CD4-positive, alpha-beta memory T cell (primary cell): ENCODE data around the gene FBXO41. TPM values are rescaled to one million over a fixed set of nuclear protein-coding genes. Genes with fewer than 3 reads are reported as not detected.

Source experiments
- CTCF ChIA-PET: fragments of 350-600 bp; sonication (Branson Sonifier 250); formaldehyde crosslinking; loops from one replicate; lab custom pipeline; 2021; ENCODE audit warnings: inconsistent platforms; ENCODE audit not compliant: partially characterized antibody; lab: Charles Lee
- POLR2A ChIA-PET: fragments of 350-600 bp; sonication (Branson Sonifier 250); formaldehyde crosslinking; loops from one replicate; lab custom pipeline; 2021; ENCODE audit not compliant: partially characterized antibody; lab: Charles Lee
- DNase-seq, 5 donors: peaks; one replicate each; pipeline versions ENCODE4 v3.0.0 to v3.0.0-alpha.2; 2020 to 2022; ENCODE audit warnings: mixed read lengths in 1 of 5
- H3K27ac ChIP-seq: one replicate; pipeline ENCODE4 v1.7.0; 2013; ENCODE audit warnings: low read depth, low read length
- H3K27me3 ChIP-seq: 2 replicates; pipeline ENCODE4 v1.7.0; 2013; ENCODE audit warnings: mild to moderate bottlenecking, low read length, moderate library complexity; ENCODE audit not compliant: insufficient read depth
- H3K36me3 ChIP-seq: 2 replicates; pipeline ENCODE4 v1.7.0; 2013; ENCODE audit warnings: mild to moderate bottlenecking, low read length, moderate library complexity; ENCODE audit not compliant: insufficient read depth
- H3K4me1 ChIP-seq: 2 replicates; pipeline ENCODE4 v1.7.0; 2013; ENCODE audit warnings: mild to moderate bottlenecking, low read length, moderate library complexity; ENCODE audit not compliant: insufficient read depth
- H3K4me3 ChIP-seq, 2 donors: one replicate each; pipeline ENCODE4 v1.7.0; 2013; ENCODE audit warnings: low read length in 2 of 2, mild to moderate bottlenecking in 1 of 2
- H3K9me3 ChIP-seq, 2 donors: one replicate each; pipeline ENCODE4 v1.7.0; 2013; ENCODE audit warnings: low read length in 2 of 2, control low read depth in 1 of 2; ENCODE audit not compliant: control insufficient read depth in 1 of 2
- H3K27ac Mint-ChIP-seq, 7 donors: one replicate each; pipeline ENCODE4 v1.8.0; 2020 to 2021; ENCODE audit warnings: mixed read lengths in 7 of 7, mild to moderate bottlenecking in 6 of 7, inconsistent platforms in 3 of 7, moderate library complexity in 3 of 7
- H3K27me3 Mint-ChIP-seq, 2 donors: one replicate each; pipeline ENCODE4 v1.8.0; 2020 to 2021; ENCODE audit warnings: mixed read lengths in 2 of 2
- H3K36me3 Mint-ChIP-seq, 2 donors: one replicate each; pipeline ENCODE4 v1.8.0; 2020 to 2021; ENCODE audit warnings: mixed read lengths in 2 of 2, inconsistent platforms in 1 of 2, mild to moderate bottlenecking in 1 of 2
- H3K4me1 Mint-ChIP-seq, 4 donors: one replicate each; pipeline ENCODE4 v1.8.0; 2020 to 2021; ENCODE audit warnings: mixed read lengths in 4 of 4, mild to moderate bottlenecking in 1 of 4
- H3K4me3 Mint-ChIP-seq, 8 donors: one replicate each; pipeline ENCODE4 v1.8.0; 2020 to 2021; ENCODE audit warnings: mixed read lengths in 8 of 8, mild to moderate bottlenecking in 7 of 8, moderate library complexity in 6 of 8, inconsistent platforms in 3 of 8
- H3K9me3 Mint-ChIP-seq, 8 donors: one replicate each; pipeline ENCODE4 v1.8.0; 2020 to 2021; ENCODE audit warnings: mixed read lengths in 8 of 8, mild to moderate bottlenecking in 5 of 8, inconsistent platforms in 3 of 8, moderate library complexity in 1 of 8
- intact Hi-C: fragments of 100-400 bp; cut with micrococcal nuclease; formaldehyde crosslinking; loops from one replicate; pipeline ENCODE4 v1.15.1; 2023
- polyA plus RNA-seq, 2 donors: library from polyadenylated mRNA; unstranded; fragments of 300-500 nt; fragmentation: Illumina TruSeq; gene quantifications; one replicate each; pipeline ENCODE4 v1.2.3, GENCODE V29; 2021
- total RNA-seq, 2 experiments: library from RNA; stranded (reverse); gene quantifications; one replicate each; pipeline ENCODE4 v1.2.3, GENCODE V29; 2021

The FBXO41 gene
- total and polyA plus RNA-seq, 4 experiments from 2014 or later, result 1.6 to 11.4 (median 9.8) TPM; not detected in 1

- no peak overlapping the region for H3K4me3 Mint-ChIP-seq
- peaks cover 13 to 20% of the 10 kb centered on the region in 2 donors for H3K36me3 Mint-ChIP-seq
- Histone ChIP-seq H3K27ac (no peak overlapping the region), H3K4me1 (peaks cover 8% of the 10 kb centered on the region), H3K36me3 (peaks cover 7% of the 10 kb centered on the region), H3K4me3 (no peak overlapping the region), H3K27me3 (no peaks in the 10 kb centered on the region), H3K9me3 (no peaks in the 10 kb centered on the region)
- no peaks in the 10 kb centered on the region for H3K27me3 Mint-ChIP-seq
- peaks cover 0 to 2% (median 0%) of the 10 kb centered on the region in 8 donors for H3K9me3 Mint-ChIP-seq
- peaks cover 1 to 21% (median 5%) of the 10 kb centered on the region in 4 donors for H3K4me1 Mint-ChIP-seq
- intact Hi-C loops, result no loop called here
- H3K27ac Mint-ChIP-seq, result peak overlapping the region in 4 of 7 donors; percentile 22 to 75 (median 62)
- POLR2A ChIA-PET, result interaction anchor here (1.0 to 1.8 kb wide), 3 partner anchors 10 to 128 kb away, joined by 3 to 8 read pairs (median 3); partner anchors contain the start of genes ALMS1 and CCT7
- CTCF ChIA-PET, result interaction anchor here (1.1 to 3.6 kb wide), 2 partner anchors 19 to 32 kb away, joined by 3 to 13 read pairs; no protein-coding TSS in a partner anchor
- DNase-seq, result peak in 3 of 5 donors; percentile 21 to 36 (median 24)
These were observed 26.7 kb downstream of the FBXO41 start for GRCh38 chr2:73257425-73258125.

GRCh38 chr2:73257021-73257420 lies 27.3 kb downstream of the FBXO41 start:
- Mint-ChIP-seq H3K27me3 (no peaks in the 10 kb centered on the region), H3K9me3 (peaks cover 0 to 2% (median 0%) of the 10 kb centered on the region in 8 donors), H3K4me1 (peaks cover 1 to 21% (median 5%) of the 10 kb centered on the region in 4 donors), H3K27ac (peak overlapping the region in 4 of 7 donors; percentile 51 to 76 (median 70)), H3K36me3 (peaks cover 17 to 26% of the 10 kb centered on the region in 2 donors), H3K4me3 (no peak overlapping the region)
- DNase-seq, result no peak
- no peaks in the 10 kb centered on the region for H3K27me3 ChIP-seq
- intact Hi-C loops, result no loop called here
- H3K4me3 ChIP-seq, result no peak overlapping the region
- ChIA-PET POLR2A (interaction anchor here (0.6 to 1.8 kb wide), 4 partner anchors 11 to 606 kb away, joined by 3 to 8 read pairs (median 3); partner anchors contain the start of genes ALMS1 and CCT7), CTCF (interaction anchor here (1.1 to 3.6 kb wide), 2 partner anchors 18 to 32 kb away, joined by 3 to 13 read pairs; no protein-coding TSS in a partner anchor)
- H3K27ac ChIP-seq, result no peak overlapping the region
- peaks cover 8% of the 10 kb centered on the region for H3K4me1 ChIP-seq
- H3K36me3 ChIP-seq, result peaks cover 11% of the 10 kb centered on the region
- no peaks in the 10 kb centered on the region for H3K9me3 ChIP-seq

GRCh38 chr2:73256618-73256922 lies 27.7 kb downstream of the FBXO41 start:
- peaks cover 8% of the 10 kb centered on the region for H3K4me1 ChIP-seq
- Mint-ChIP-seq H3K9me3 (peaks cover 0 to 2% (median 0%) of the 10 kb centered on the region in 8 donors), H3K36me3 (peaks cover 18 to 27% of the 10 kb centered on the region in 2 donors), H3K4me1 (peaks cover 1 to 21% (median 5%) of the 10 kb centered on the region in 4 donors), H3K4me3 (no peak overlapping the region), H3K27me3 (no peaks in the 10 kb centered on the region), H3K27ac (peak overlapping the region in 5 of 7 donors; percentile 10 to 76 (median 64))
- peaks cover 15% of the 10 kb centered on the region for H3K36me3 ChIP-seq
- no peak for DNase-seq
- no peaks in the 10 kb centered on the region for H3K27me3 ChIP-seq
- no peaks in the 10 kb centered on the region for H3K9me3 ChIP-seq
- intact Hi-C loops, result no loop called here
- POLR2A ChIA-PET, result interaction anchor here (0.6 to 1.2 kb wide), 3 partner anchors 23 to 607 kb away, joined by 3 read pairs; partner anchors contain the start of genes ALMS1 and CCT7
- CTCF ChIA-PET, result interaction anchor here (1.1 to 3.6 kb wide), 2 partner anchors 18 to 33 kb away, joined by 3 to 13 read pairs; no protein-coding TSS in a partner anchor
- H3K4me3 ChIP-seq, result no peak overlapping the region
- H3K27ac ChIP-seq, result no peak overlapping the region

GRCh38 chr2:73255907-73256617 lies 28.2 kb downstream of the FBXO41 start:
- intact Hi-C loops, result no loop called here
- CTCF ChIA-PET, result interaction anchor here (3.6 kb wide), 1 partner anchor 33 kb away, joined by 13 read pairs; no protein-coding TSS in a partner anchor
- H3K27ac Mint-ChIP-seq, result peak overlapping the region in 5 of 7 donors; percentile 11 to 76 (median 62)

GRCh38 chr2:73255007-73255644 lies 29.2 kb downstream of the FBXO41 start:
- Histone ChIP-seq H3K4me1 (peaks cover 8% of the 10 kb centered on the region), H3K27me3 (no peaks in the 10 kb centered on the region), H3K36me3 (peaks cover 30% of the 10 kb centered on the region), H3K27ac (no peak overlapping the region), H3K9me3 (no peaks in the 10 kb centered on the region), H3K4me3 (no peak overlapping the region)
- no peak overlapping the region for H3K4me3 Mint-ChIP-seq
- H3K9me3 Mint-ChIP-seq, result peaks cover 0 to 2% (median 0%) of the 10 kb centered on the region in 8 donors
- DNase-seq, result no peak
- H3K27me3 Mint-ChIP-seq, result no peaks in the 10 kb centered on the region
- H3K36me3 Mint-ChIP-seq, result peaks cover 27 to 37% of the 10 kb centered on the region in 2 donors
- H3K27ac Mint-ChIP-seq, result peak overlapping the region in 1 of 7 donors; percentile 29
- ChIA-PET POLR2A (no interaction called here), CTCF (no interaction called here)
- intact Hi-C loops, result no loop called here
- H3K4me1 Mint-ChIP-seq, result peaks cover 1 to 21% (median 5%) of the 10 kb centered on the region in 4 donors

More at GRCh38 chr2:73255907-73256617, 28.2 kb downstream of the FBXO41 start:
- no peaks in the 10 kb centered on the region for H3K27me3 Mint-ChIP-seq
- H3K9me3 Mint-ChIP-seq, result peaks cover 0 to 2% (median 0%) of the 10 kb centered on the region in 8 donors
- peaks cover 8% of the 10 kb centered on the region for H3K4me1 ChIP-seq
- H3K9me3 ChIP-seq, result no peaks in the 10 kb centered on the region
- H3K27me3 ChIP-seq, result no peaks in the 10 kb centered on the region
- H3K4me3 ChIP-seq, result no peak overlapping the region
- no peak overlapping the region for H3K4me3 Mint-ChIP-seq
- peaks cover 20% of the 10 kb centered on the region for H3K36me3 ChIP-seq
- peaks cover 1 to 21% (median 5%) of the 10 kb centered on the region in 4 donors for H3K4me1 Mint-ChIP-seq
- H3K36me3 Mint-ChIP-seq, result peaks cover 20 to 27% of the 10 kb centered on the region in 2 donors
- POLR2A ChIA-PET, result interaction anchor here (1.2 kb wide), 1 partner anchor 22 kb away, joined by 3 read pairs; the partner anchor contains the start of gene CCT7
- no peak for DNase-seq
- no peak overlapping the region for H3K27ac ChIP-seq

- Histone ChIP-seq H3K4me3 (no peak overlapping the region), H3K4me1 (peaks cover 8% of the 10 kb centered on the region), H3K27ac (no peak overlapping the region), H3K36me3 (peaks cover 36% of the 10 kb centered on the region), H3K9me3 (no peaks in the 10 kb centered on the region), H3K27me3 (no peaks in the 10 kb centered on the region)
- H3K27me3 Mint-ChIP-seq, result no peaks in the 10 kb centered on the region
- peaks cover 34 to 43% of the 10 kb centered on the region in 2 donors for H3K36me3 Mint-ChIP-seq
- ChIA-PET POLR2A (interaction anchor here (1.8 kb wide), 1 partner anchor 20 kb away, joined by 11 read pairs; the partner anchor contains the start of gene CCT7), CTCF (interaction anchor here (1.4 kb wide), 1 partner anchor 19 kb away, joined by 3 read pairs; no protein-coding TSS in a partner anchor)
- H3K4me3 Mint-ChIP-seq, result no peak overlapping the region
- peaks cover 0 to 2% (median 0%) of the 10 kb centered on the region in 8 donors for H3K9me3 Mint-ChIP-seq
- H3K27ac Mint-ChIP-seq, result peak overlapping the region in 2 of 7 donors; percentile 29 to 48
- intact Hi-C loops, result no loop called here
- H3K4me1 Mint-ChIP-seq, result peaks cover 1 to 21% (median 5%) of the 10 kb centered on the region in 4 donors
- DNase-seq, result no peak
These were observed 29.8 kb downstream of the FBXO41 start for GRCh38 chr2:73254343-73255006.
